HepG2 (cell line): Measurements from ENCODE around the gene DCPS. TPM values are rescaled to one million over a fixed set of nuclear protein-coding genes. Genes with fewer than 3 reads are reported as not detected.
"Not testable (repeated sequence)": the region's sequence is repeated elsewhere in the genome, so short reads cannot be mapped to it uniquely, and the experiment has no call there.

Source experiments
- ATAC-seq: fragments of 200-7000 bp; cut with Tn5 transposase; 3 replicates; pipeline ENCODE4 v1.9.1; 2020; ENCODE audit warnings: mild to moderate bottlenecking, moderate library complexity
- BruUV-seq: library from RNA; stranded (reverse); fragments of 400-500 nt; replicated peaks from 2 replicates; lab custom pipeline; 2021; lab: Mats Ljungman, UMichigan
- CTCF ChIA-PET: fragments of 300-600 bp; formaldehyde crosslinking; extraction: SDS; loops from one replicate; lab custom pipeline; 2021; ENCODE audit warnings: low total read pairs, inconsistent platforms, low intra/inter-chr PET ratio; lab: Yijun Ruan, JAX
- POLR2A ChIA-PET: fragments of 350-600 bp; sonication (Branson Sonifier 250); formaldehyde crosslinking; loops from one replicate; lab custom pipeline; 2020; ENCODE audit warnings: antibody characterized with exemption, inconsistent platforms; lab: Yijun Ruan, JAX
- DNase-seq: peaks from one replicate; pipeline ENCODE4 v3.0.0-alpha.2; 2015; ENCODE audit warnings: low spot score
- FAIRE-seq: peaks from 3 replicates; lab custom pipeline; 2011; peaks lifted over from hg19 to GRCh38; lab: Jason Lieb, UNC
- H2AFZ ChIP-seq: one replicate; pipeline ENCODE4 v1.6.1; 2011; ENCODE audit warnings: low read length, inconsistent platforms
- H3K27ac ChIP-seq: fragments of 300-600 bp; 3 replicates; pipeline ENCODE4 v1.8.0; 2011; ENCODE audit warnings: mixed run types, mild to moderate bottlenecking, mixed read lengths, low read length, inconsistent platforms; ENCODE audit not compliant: insufficient read depth; ENCODE audit errors: extremely low read length
- H3K27me3 ChIP-seq, 2 experiments: fragments of 200-600 bp in 1 of 2; 2 replicates in 1 of 2; 3 replicates in 1 of 2; pipeline versions ENCODE4 v1.6.0 to v1.8.0; 2011; ENCODE audit warnings: low read length in 2 of 2, mild to moderate bottlenecking in 2 of 2, moderate library complexity in 2 of 2, inconsistent platforms in 1 of 2; ENCODE audit not compliant: insufficient read depth in 2 of 2, control insufficient read depth in 1 of 2
- H3K36me3 ChIP-seq, 2 experiments: fragments of 200-600 bp in 1 of 2; replicated peaks in 1 of 2; 2 replicates in 1 of 2; 3 replicates in 1 of 2; pipeline versions ENCODE4 v1.5.1 to v1.8.0; 2011; ENCODE audit warnings: low read length in 2 of 2, inconsistent platforms in 1 of 2; ENCODE audit not compliant: insufficient read depth in 2 of 2, control insufficient read depth in 1 of 2
- H3K4me1 ChIP-seq: 2 replicates; pipeline ENCODE4 v1.5.1; 2012; ENCODE audit warnings: low read length, inconsistent platforms; ENCODE audit not compliant: insufficient read depth
- H3K4me2 ChIP-seq: 2 replicates; pipeline ENCODE4 v1.6.0; 2011; ENCODE audit warnings: low read depth, low read length, inconsistent platforms
- H3K4me3 ChIP-seq, 3 experiments: fragments of 200-600 bp in 1 of 3; sonication (generic), shearing (Covaris generic) in 1 of 3; replicated peaks in 1 of 3; 2 replicates each; pipeline ENCODE4 v1.5.1; 2011 to 2016; ENCODE audit warnings: low read length in 3 of 3, inconsistent platforms in 2 of 3, low read depth in 2 of 3, mild to moderate bottlenecking in 2 of 3, control low read depth in 1 of 3, mixed read lengths in 1 of 3; ENCODE audit not compliant: insufficient read depth in 1 of 3
- H3K79me2 ChIP-seq: one replicate; pipeline ENCODE4 v1.6.1; 2011; ENCODE audit warnings: low read length, inconsistent platforms; ENCODE audit not compliant: insufficient read depth
- H3K9ac ChIP-seq: 2 replicates; pipeline ENCODE4 v1.6.0; 2011; ENCODE audit warnings: mild to moderate bottlenecking, low read depth, low read length, inconsistent platforms; ENCODE audit not compliant: insufficient read depth
- H3K9me3 ChIP-seq: 2 replicates; pipeline ENCODE4 v1.5.1; 2012; ENCODE audit warnings: mild to moderate bottlenecking, low read length
- H4K20me1 ChIP-seq: 2 replicates; pipeline ENCODE4 v1.6.0; 2011; ENCODE audit warnings: inconsistent platforms, mild to moderate bottlenecking, low read length, moderate library complexity; ENCODE audit not compliant: insufficient read depth
- CENPX ChIP-seq: sonication (generic); formaldehyde crosslinking; IDR thresholded peaks from 2 replicates; pipeline ENCODE4 v1.9.0; 2021; ENCODE audit warnings: mild to moderate bottlenecking, missing genetic modification reagents, moderate library complexity
- FOXO4 ChIP-seq: sonication (generic); formaldehyde crosslinking; conservative IDR thresholded peaks from 2 replicates; pipeline ENCODE4 v1.8.1; 2023; ENCODE audit warnings: missing genetic modification reagents
- GMEB2 ChIP-seq: IDR thresholded peaks from 2 replicates; pipeline ENCODE4 v1.6.1; 2016; ENCODE audit warnings: missing biosample characterization, missing genetic modification reagents, low read depth
- NFRKB ChIP-seq: fragments of 450-650 bp; IDR thresholded peaks from 2 replicates; pipeline ENCODE4 v1.6.1; 2017
- NPAS2 ChIP-seq: sonication (generic); formaldehyde crosslinking; IDR thresholded peaks from 2 replicates; pipeline ENCODE4 v1.8.0; 2022; ENCODE audit warnings: mild to moderate bottlenecking, missing genetic modification reagents, borderline replicate concordance
- SP4 ChIP-seq: sonication (generic); formaldehyde crosslinking; IDR thresholded peaks from 2 replicates; pipeline ENCODE4 v1.8.1; 2023; ENCODE audit warnings: mild to moderate bottlenecking, missing genetic modification reagents
- TAF1 ChIP-seq: sonication (generic); formaldehyde crosslinking; IDR thresholded peaks from 2 replicates; pipeline ENCODE4 v1.4.0; 2020; ENCODE audit warnings: missing genetic modification reagents
- TBL1XR1 ChIP-seq: fragments of 150-350 bp; IDR thresholded peaks from 2 replicates; pipeline ENCODE4 v1.6.1; 2014; ENCODE audit warnings: borderline replicate concordance, low read length; ENCODE audit not compliant: partially characterized antibody
- ZNF816 ChIP-seq: sonication (generic); formaldehyde crosslinking; IDR thresholded peaks from 2 replicates; pipeline ENCODE4 v1.8.0; 2022; ENCODE audit warnings: missing genetic modification reagents, mild to moderate bottlenecking, borderline replicate concordance
- WGBS: methylation state at CpG from one replicate; pipeline ENCODE4 v1.1.6; 2017; ENCODE audit warnings: low lambda C conversion rate; 5-methylcytosine and 5-hydroxymethylcytosine counted together
- in situ Hi-C: cut with HindIII; loops from 2 replicates; pipeline ENCODE4 v1.10.0; 2017; ENCODE audit warnings: low pct_unique_long_range_greater_than_20kb; ENCODE audit not compliant: extremely low pct_ligation_motif_present
- intact Hi-C: fragments of 100-400 bp; cut with micrococcal nuclease; formaldehyde crosslinking; loops from one replicate; pipeline ENCODE4 v1.10.0; 2022; ENCODE audit not compliant: unreplicated experiment
- polyA plus RNA-seq, 8 experiments: library from polyadenylated mRNA; depleted of rRNA in 3 of 8; stranded (reverse) in 7 of 8; unstranded in 1 of 8; fragments of >200 nt; fragmentation: Illumina TruSeq in 4 of 8; extraction: Trizol in 4 of 8; gene quantifications; 2 replicates each; pipeline versions ENCODE4 v1.2.1 to v1.2.3, GENCODE V29; 2011 to 2016; ENCODE audit warnings: low read depth in 4 of 8, missing spikeins in 1 of 8, mixed read lengths in 1 of 8; ENCODE audit not compliant: insufficient read depth in 1 of 8
- total RNA-seq, 5 experiments: library from RNA; depleted of rRNA; stranded (reverse); fragments of >200 nt; fragmentation: Illumina TruSeq; extraction: Trizol; gene quantifications; 2 replicates each; pipeline ENCODE4 v1.2.3, GENCODE V29; 2016; ENCODE audit warnings: low read depth in 1 of 5

The DCPS gene
- total and polyA plus RNA-seq, 2 of the 13 experiments (the other 11 are each of a cell fraction or from before 2014, with no cell fraction given): 21.9 to 22.5 TPM

DNA sequence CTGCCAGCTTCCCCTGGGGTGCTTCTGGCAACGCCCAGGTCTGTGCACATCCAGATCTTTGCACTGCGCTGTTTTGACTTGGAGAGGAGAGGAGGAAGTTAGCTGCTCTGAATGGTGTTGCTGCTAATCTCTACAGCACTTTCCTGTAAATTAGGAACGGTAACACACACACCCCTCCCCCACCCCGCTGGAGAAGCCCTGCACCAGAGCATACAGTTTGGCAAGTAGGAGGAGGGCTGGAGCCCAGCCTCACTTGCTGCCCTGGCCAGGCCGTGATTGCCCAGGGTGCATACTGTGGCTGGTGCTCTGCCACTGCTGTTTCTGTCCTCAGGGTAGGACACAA lies 82.8 kb downstream of the DCPS start:
- FAIRE-seq, intact Hi-C loops, BruUV-seq, H3K4me2 ChIP-seq, H3K9me3 ChIP-seq, H3K79me2 ChIP-seq, H3K27me3 ChIP-seq, POLR2A ChIA-PET, H3K27ac ChIP-seq, DNase-seq, H4K20me1 ChIP-seq, H3K9ac ChIP-seq, H3K36me3 ChIP-seq, H3K4me1 ChIP-seq, ATAC-seq, CTCF ChIA-PET, H3K4me3 ChIP-seq, in situ Hi-C loops, H2AFZ ChIP-seq: not testable (repeated sequence)
- 100% methylated on average over 4 of the region's 5 CpGs for WGBS

DNA sequence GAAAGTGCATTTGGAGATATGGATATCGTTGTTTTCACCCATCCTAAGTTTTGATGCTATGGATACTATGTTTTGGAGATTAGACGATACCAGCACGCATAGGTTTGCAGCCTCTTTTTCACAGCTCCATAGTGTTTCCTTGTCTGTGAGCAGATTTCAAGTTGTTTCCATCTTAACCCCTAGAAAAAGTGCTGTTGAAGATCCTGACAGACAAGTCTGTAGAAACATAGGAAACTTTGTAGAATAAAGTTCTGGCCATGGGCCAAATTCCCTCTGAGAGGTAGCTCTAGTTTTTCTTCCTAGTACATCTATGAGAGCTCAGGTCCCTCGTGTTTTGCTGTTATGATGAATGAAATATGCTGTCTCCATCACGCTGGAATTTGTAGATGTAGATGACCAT lies 84.0 kb downstream of the DCPS start:
- in situ Hi-C loops (no loop called here), intact Hi-C loops (no loop called here)
- FAIRE-seq: no peak
- CTCF ChIA-PET: no interaction called here
- no peaks in the 10 kb centered on the region for H3K9me3 ChIP-seq
- TF ChIP-seq NFRKB (no peak), FOXO4 (CRISPR knock-in tag) (no peak), NPAS2 (CRISPR knock-in tag) (no peak), TBL1XR1 (no peak), CENPX (CRISPR knock-in tag) (no peak), GMEB2 (CRISPR knock-in tag) (no peak), SP4 (CRISPR knock-in tag) (no peak), TAF1 (CRISPR knock-in tag) (no peak), ZNF816 (no peak)
- TF ChIP-seq, all 625 proteins: peak for 0
- no peak overlapping the region for H2AFZ ChIP-seq
- H3K4me3 ChIP-seq: no peak overlapping the region
- no TSS peak for BruUV-seq
- no peak for ATAC-seq
- DNase-seq: no peak
- H3K9ac ChIP-seq: no peak overlapping the region
- 85% methylated on average over 5 of the region's 5 CpGs for WGBS
- H3K4me2 ChIP-seq: no peak overlapping the region
- POLR2A ChIA-PET: no interaction called here
- peaks cover 2% of the 10 kb centered on the region for H3K79me2 ChIP-seq
- no peaks in the 10 kb centered on the region for H3K36me3 ChIP-seq
- H4K20me1 ChIP-seq: no peaks in the 10 kb centered on the region
- no peak overlapping the region for H3K27ac ChIP-seq
- no peaks in the 10 kb centered on the region for H3K27me3 ChIP-seq
- H3K4me1 ChIP-seq: no peaks in the 10 kb centered on the region
